Memory B cell (primary cell): ENCODE data around the gene CAMTA1.

ENCODE experiments used
- ATAC-seq: fragments of 150-1000 bp; cut with Tn5 transposase; 2 replicates; pipeline ENCODE4 v1.10.0; 2021; ENCODE audit warnings: low read depth, mild to moderate bottlenecking, moderate library complexity
- DNase-seq, 2 donors: peaks; one replicate each; pipeline ENCODE4 v3.0.0; 2022; ENCODE audit warnings: low spot score in 2 of 2
- H3K27ac Mint-ChIP-seq: one replicate; pipeline ENCODE4 v1.8.0; 2022; ENCODE audit warnings: mild to moderate bottlenecking, moderate library complexity, mixed read lengths
- H3K27me3 Mint-ChIP-seq: one replicate; pipeline ENCODE4 v1.8.0; 2022; ENCODE audit warnings: mixed read lengths
- H3K36me3 Mint-ChIP-seq: one replicate; pipeline ENCODE4 v1.8.0; 2022; ENCODE audit warnings: mild to moderate bottlenecking, mixed read lengths
- H3K4me1 Mint-ChIP-seq: one replicate; pipeline ENCODE4 v1.8.0; 2022; ENCODE audit warnings: mixed read lengths
- H3K4me3 Mint-ChIP-seq: one replicate; pipeline ENCODE4 v1.8.0; 2022; ENCODE audit warnings: mild to moderate bottlenecking, moderate library complexity, mixed read lengths
- H3K9me3 Mint-ChIP-seq: one replicate; pipeline ENCODE4 v1.8.0; 2022; ENCODE audit warnings: mixed read lengths

The CAMTA1 gene

DNA sequence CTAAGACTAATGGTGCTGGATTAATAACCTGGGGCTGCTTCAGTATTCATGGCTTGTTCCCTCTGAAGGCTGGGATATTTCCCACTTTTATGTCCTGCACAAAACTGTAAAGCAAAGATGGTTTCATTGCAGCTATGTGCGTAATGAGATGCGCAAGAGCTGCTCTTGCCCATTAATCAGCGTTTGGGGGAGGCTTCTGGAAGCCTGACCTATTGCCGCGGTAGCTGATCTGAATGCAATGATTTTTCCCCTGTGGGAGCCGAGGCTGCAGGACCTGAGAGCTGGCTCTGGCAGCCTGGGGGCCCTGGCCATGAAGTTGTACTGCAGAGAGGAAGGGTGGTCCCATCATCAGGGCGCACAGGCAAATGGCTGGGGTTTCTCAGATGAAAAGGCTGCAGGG, 239.8 kb downstream of the CAMTA1 start:
- H3K36me3 Mint-ChIP-seq: no peaks in the 10 kb centered on the region
- ATAC-seq (no peak), DNase-seq (no peak)
- no peak overlapping the region for H3K4me3 Mint-ChIP-seq
- no peaks in the 10 kb centered on the region for H3K9me3 Mint-ChIP-seq
- H3K27ac Mint-ChIP-seq: no peak overlapping the region
- H3K4me1 Mint-ChIP-seq: no peaks in the 10 kb centered on the region
- H3K27me3 Mint-ChIP-seq: no peaks in the 10 kb centered on the region

GRCh38 chr1:7026169-7026568, 240.9 kb downstream of the CAMTA1 start:
- Mint-ChIP-seq H3K9me3 (peaks cover under 1% of the 10 kb centered on the region), H3K4me3 (no peak overlapping the region), H3K36me3 (no peaks in the 10 kb centered on the region), H3K27me3 (no peaks in the 10 kb centered on the region), H3K4me1 (no peaks in the 10 kb centered on the region), H3K27ac (no peak overlapping the region)
- no peak for ATAC-seq
- no peak for DNase-seq

DNA sequence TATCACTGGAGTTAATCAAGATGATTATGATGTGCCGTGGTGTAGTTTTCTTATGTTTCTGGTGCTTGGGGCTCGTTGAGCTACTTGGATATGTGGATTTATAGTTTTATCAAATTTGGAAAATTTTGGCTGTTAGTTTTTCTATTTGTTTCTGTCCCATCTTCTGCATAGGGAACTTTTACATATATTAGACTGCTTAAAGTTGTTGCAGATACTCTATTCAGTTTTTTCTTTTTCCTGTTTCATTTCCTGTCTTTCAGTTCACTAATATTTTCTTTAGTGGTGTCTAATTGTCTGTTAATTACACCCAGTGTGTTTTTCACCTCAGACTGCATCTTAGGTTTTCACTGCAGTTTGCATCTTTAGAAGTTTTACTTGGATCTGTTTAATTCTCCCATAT, 247.7 kb downstream of the CAMTA1 start:
- ATAC-seq: no peak
- Mint-ChIP-seq H3K9me3 (peaks cover 13% of the 10 kb centered on the region), H3K4me3 (no peak overlapping the region), H3K27ac (no peak overlapping the region), H3K27me3 (peaks cover 7% of the 10 kb centered on the region), H3K36me3 (no peaks in the 10 kb centered on the region), H3K4me1 (no peaks in the 10 kb centered on the region)
- no peak for DNase-seq

DNA sequence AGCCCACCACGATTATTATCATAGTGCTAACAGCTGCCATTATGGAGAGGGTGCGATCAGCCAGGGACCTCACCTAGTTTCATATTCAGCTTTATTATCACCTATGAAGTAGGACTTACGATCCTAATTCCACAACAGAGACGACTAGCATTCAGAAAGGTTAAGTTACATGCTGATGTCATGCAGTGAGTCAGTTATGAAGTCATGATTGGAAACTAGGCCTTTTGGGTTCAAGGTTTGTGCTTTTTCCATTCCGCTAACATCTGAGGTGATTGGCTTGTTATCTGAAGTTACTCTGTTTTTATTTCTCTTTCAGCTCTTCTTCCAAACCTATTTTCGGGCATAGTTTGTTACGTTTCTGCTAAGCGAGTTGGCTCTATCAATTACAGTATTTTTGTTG, 251.1 kb downstream of the CAMTA1 start:
- Mint-ChIP-seq H3K4me1 (no peaks in the 10 kb centered on the region), H3K9me3 (peaks cover 11% of the 10 kb centered on the region), H3K4me3 (no peak overlapping the region), H3K27ac (no peak overlapping the region), H3K27me3 (peaks cover 7% of the 10 kb centered on the region), H3K36me3 (no peaks in the 10 kb centered on the region)
- no peak for DNase-seq
- no peak for ATAC-seq

DNA sequence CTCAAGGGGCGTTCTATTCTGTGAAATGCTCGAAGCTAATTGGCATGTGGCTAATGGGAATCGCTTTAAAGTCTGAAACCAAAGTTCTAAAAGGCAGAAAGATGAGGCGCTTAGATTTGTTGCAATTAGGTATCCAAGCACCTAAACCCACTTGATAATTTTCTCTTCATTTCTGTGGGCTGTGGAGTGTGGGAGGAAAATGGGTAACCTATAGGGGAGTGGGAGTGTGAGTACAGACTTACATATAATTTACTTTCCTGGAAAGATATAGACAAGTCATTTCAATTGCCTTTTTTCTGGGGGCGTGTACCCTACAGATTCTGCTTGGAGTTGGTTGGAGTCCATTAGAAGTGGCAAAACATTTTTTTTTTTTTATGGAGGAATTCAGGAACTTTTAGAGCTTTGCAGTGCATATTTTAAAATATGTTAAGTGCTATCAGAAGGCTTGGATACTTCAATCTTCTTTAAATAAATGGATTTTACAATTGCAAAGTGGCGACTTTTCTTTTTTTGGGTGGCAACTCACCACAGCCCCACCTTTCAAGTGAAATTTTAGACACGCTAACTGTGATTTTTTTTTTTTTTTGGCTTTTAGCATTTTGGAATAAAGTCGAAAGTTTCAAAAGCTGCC, 254.5 kb downstream of the CAMTA1 start:
- no peaks in the 10 kb centered on the region for H3K9me3 Mint-ChIP-seq
- no peak overlapping the region for H3K27ac Mint-ChIP-seq
- H3K27me3 Mint-ChIP-seq: peaks cover 10% of the 10 kb centered on the region
- H3K36me3 Mint-ChIP-seq: no peaks in the 10 kb centered on the region
- H3K4me3 Mint-ChIP-seq: no peak overlapping the region
- ATAC-seq (no peak), DNase-seq (no peak)
- no peaks in the 10 kb centered on the region for H3K4me1 Mint-ChIP-seq

DNA sequence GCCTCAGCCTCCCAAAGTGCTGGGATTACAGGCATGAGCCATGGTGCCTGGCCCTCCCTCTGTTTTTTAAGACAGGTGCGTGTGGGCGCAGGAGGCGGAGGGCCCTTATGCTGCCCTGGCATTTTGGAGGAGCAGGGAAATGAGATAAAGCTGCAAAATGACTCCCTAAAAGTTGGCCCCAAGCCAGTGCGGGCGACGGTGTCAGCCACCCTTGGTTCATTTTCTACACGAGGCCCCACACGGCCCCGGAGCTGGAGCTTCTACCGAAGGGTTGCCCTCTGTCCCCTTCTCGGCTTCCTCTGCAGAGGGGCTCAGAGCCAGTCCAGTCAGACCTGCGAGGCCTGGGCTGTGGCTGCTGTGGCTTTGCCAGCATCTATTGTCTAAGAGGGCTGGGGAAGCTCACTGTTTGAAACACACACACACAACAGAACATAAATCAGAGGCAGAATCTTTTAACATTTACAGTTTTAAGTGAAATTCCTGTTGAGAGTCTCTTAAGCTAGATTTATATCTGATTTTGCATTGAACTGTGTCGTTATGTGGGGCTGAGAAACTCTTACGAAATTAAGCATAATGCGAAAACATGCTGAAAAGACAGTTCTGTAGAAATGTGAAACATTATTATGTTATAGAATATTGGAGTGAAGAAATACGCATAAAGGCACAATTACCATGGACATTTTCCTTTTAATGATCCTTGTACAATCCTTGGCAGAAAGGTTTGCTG, 255.9 kb downstream of the CAMTA1 start:
- DNase-seq: no peak
- no peak for ATAC-seq
- Mint-ChIP-seq H3K27me3 (peaks cover 10% of the 10 kb centered on the region), H3K36me3 (no peaks in the 10 kb centered on the region), H3K27ac (no peak overlapping the region), H3K9me3 (no peaks in the 10 kb centered on the region), H3K4me1 (no peaks in the 10 kb centered on the region), H3K4me3 (no peak overlapping the region)

- Mint-ChIP-seq H3K4me3 (no peak overlapping the region), H3K4me1 (no peaks in the 10 kb centered on the region), H3K27me3 (peaks cover 5% of the 10 kb centered on the region), H3K9me3 (peaks cover 4% of the 10 kb centered on the region), H3K27ac (no peak overlapping the region), H3K36me3 (peaks cover 2% of the 10 kb centered on the region)
- ATAC-seq (no peak), DNase-seq (no peak)
These were observed 257.3 kb downstream of the CAMTA1 start for GRCh38 chr1:7042322-7043190.

- DNase-seq: no peak
- Mint-ChIP-seq H3K4me3 (no peak overlapping the region), H3K27ac (no peak overlapping the region), H3K27me3 (peaks cover 5% of the 10 kb centered on the region), H3K9me3 (peaks cover 5% of the 10 kb centered on the region), H3K4me1 (no peaks in the 10 kb centered on the region), H3K36me3 (peaks cover 2% of the 10 kb centered on the region)
- ATAC-seq: no peak
These were observed 257.9 kb downstream of the CAMTA1 start for GRCh38 chr1:7043191-7043549.

GRCh38 chr1:7043719-7044535, 258.7 kb downstream of the CAMTA1 start:
- H3K9me3 Mint-ChIP-seq: peaks cover 5% of the 10 kb centered on the region
- ATAC-seq (no peak), DNase-seq (no peak)
- no peak overlapping the region for H3K4me3 Mint-ChIP-seq
- peaks cover 5% of the 10 kb centered on the region for H3K27me3 Mint-ChIP-seq
- H3K27ac Mint-ChIP-seq: no peak overlapping the region
- H3K36me3 Mint-ChIP-seq: peaks cover 2% of the 10 kb centered on the region
- H3K4me1 Mint-ChIP-seq: no peaks in the 10 kb centered on the region

- DNase-seq (no peak), ATAC-seq (no peak)
- Mint-ChIP-seq H3K4me3 (no peak overlapping the region), H3K9me3 (peaks cover 5% of the 10 kb centered on the region), H3K27ac (no peak overlapping the region), H3K27me3 (peaks cover 10% of the 10 kb centered on the region), H3K36me3 (peaks cover 2% of the 10 kb centered on the region), H3K4me1 (no peaks in the 10 kb centered on the region)
These were observed 260.6 kb downstream of the CAMTA1 start for GRCh38 chr1:7045897-7046296.

DNA sequence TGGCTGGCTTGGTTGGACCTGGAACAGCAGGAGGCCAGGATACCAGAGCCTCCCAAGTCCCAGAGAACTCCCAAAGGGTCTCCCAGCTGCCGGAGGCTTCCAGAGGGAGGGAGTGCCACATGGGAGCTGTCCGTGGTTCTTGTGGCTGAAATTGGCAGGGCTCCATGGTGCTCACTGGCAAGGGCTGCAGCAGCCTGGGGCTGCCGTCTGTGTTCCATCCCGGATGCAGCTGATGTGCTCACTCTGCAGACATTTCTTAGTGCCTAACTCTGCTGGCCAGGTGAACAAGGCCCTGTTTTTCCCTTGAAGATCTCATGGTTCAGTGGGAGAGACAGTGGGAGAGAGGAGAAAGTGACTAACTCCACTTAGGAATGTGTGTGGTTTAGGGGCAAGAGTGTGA, 261.1 kb downstream of the CAMTA1 start:
- no peak for ATAC-seq

DNA sequence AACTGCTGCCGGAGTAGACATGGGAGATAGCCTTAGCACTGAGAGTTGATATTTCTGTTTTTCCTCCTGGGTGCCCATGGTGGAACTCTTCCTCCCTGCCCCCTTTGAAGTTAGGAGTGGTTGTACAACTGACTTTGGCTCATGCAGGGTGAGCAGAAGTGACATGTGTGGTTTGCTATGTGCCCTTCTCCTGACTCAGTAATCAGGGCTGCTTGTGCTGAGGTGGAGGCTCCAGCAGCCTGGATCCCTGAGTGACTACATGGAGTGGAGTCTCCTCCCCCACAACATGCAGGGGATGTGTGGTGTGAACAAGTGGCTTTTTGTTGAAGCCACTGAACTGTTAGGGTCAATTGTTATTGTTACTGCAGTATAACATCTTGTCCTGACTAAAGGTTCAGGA, 261.6 kb downstream of the CAMTA1 start:
- H3K4me3 Mint-ChIP-seq: no peak overlapping the region
- no peak for DNase-seq
- no peaks in the 10 kb centered on the region for H3K4me1 Mint-ChIP-seq
- no peak overlapping the region for H3K27ac Mint-ChIP-seq
- H3K36me3 Mint-ChIP-seq: peaks cover 2% of the 10 kb centered on the region
- H3K9me3 Mint-ChIP-seq: peaks cover 5% of the 10 kb centered on the region
- H3K27me3 Mint-ChIP-seq: peaks cover 10% of the 10 kb centered on the region
- no peak for ATAC-seq

More for the DNA sequence above, 261.1 kb downstream of the CAMTA1 start:
- no peak overlapping the region for H3K27ac Mint-ChIP-seq
- no peaks in the 10 kb centered on the region for H3K4me1 Mint-ChIP-seq
- peaks cover 2% of the 10 kb centered on the region for H3K36me3 Mint-ChIP-seq
- H3K4me3 Mint-ChIP-seq: no peak overlapping the region
- no peak for DNase-seq
- peaks cover 10% of the 10 kb centered on the region for H3K27me3 Mint-ChIP-seq
- peaks cover 5% of the 10 kb centered on the region for H3K9me3 Mint-ChIP-seq

DNA sequence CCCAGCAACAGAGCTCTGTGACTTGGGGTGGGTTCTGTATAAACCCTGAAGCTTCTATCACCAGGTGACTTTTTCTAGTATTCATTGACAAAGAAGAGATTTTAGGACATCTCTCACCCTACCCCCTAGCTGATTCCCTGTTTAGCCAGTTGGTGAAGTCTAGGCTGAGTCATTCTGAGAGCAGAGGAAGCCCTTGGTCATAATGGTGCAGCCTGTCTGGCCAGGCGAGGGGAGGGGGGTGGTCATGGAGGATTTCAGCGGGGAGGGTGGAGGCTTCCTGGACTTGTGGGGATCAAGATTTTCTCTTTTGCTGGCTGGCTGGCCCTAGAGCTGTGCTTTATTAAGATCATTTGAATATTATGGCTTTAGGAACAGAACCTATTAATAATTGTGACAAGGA, 262.6 kb downstream of the CAMTA1 start:
- ATAC-seq (no peak), DNase-seq (no peak)
- Mint-ChIP-seq H3K27me3 (peaks cover 13% of the 10 kb centered on the region), H3K27ac (no peak overlapping the region), H3K9me3 (peaks cover 5% of the 10 kb centered on the region), H3K4me3 (no peak overlapping the region), H3K4me1 (no peaks in the 10 kb centered on the region), H3K36me3 (peaks cover 2% of the 10 kb centered on the region)

DNA sequence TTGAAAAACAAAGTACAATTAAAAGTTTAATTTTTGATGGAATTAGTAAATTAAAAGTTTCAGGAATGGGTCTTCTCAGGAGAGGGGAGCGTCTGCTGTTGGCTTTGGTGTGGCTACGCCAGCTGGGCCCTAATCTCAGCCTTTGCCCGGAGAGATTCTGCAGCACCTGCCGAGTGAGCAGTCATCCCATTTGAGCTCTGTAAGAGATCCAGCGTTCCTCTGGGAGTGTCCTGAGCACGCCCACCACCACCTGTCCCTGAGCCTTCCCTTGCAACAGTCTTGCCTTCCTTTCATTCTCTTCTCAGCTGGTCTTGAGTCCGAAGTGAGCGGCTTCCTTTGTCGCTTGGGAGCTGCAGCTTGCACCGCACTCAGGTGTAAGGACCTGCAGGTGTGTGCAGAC, 263.1 kb downstream of the CAMTA1 start:
- peaks cover 15% of the 10 kb centered on the region for H3K27me3 Mint-ChIP-seq
- no peak overlapping the region for H3K4me3 Mint-ChIP-seq
- peaks cover 5% of the 10 kb centered on the region for H3K36me3 Mint-ChIP-seq
- no peak for ATAC-seq
- H3K27ac Mint-ChIP-seq: no peak overlapping the region
- no peak for DNase-seq
- H3K9me3 Mint-ChIP-seq: peaks cover 5% of the 10 kb centered on the region
- H3K4me1 Mint-ChIP-seq: no peaks in the 10 kb centered on the region
